ENCODE data around the gene PLB1. TPM values are rescaled to one million over a fixed set of nuclear protein-coding genes. Genes with fewer than 3 reads are reported as not detected.

PLB1 gene
- polyA plus RNA-seq, 3 donors, result 20.2 to 35.8 (median 23.9) TPM

DNA sequence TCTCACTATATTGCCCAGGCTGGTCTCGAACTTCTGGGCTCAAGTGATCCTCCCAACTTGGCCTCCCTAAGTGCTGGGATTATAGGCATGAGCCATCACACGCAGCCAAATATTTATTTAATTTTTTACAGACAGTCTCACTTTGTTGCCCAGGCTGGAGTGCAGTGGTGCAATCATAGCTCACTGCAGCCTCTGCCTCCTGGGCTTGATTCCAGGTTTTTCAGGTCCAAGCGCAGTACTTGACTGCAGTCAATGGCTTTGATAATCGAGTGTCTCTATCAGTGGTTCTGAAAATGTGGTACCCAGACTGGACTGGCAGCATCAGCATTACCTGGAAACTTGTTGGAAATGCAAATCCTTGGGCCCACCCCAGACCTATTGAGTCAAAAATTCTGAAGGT lies 63.1 kb downstream of the PLB1 start:
- Histone ChIP-seq H3K4me2 (replicated peaks; ENCODE audit: extremely low read depth, low read length, poor library complexity, severe bottlenecking) (no peak overlapping the region), H2AFZ (ENCODE audit: insufficient read depth, low read depth, low read length, poor library complexity, severe bottlenecking) (no peak overlapping the region), H3K79me2 (ENCODE audit: insufficient read depth, low read length) (no peaks in the 10 kb centered on the region), H3K27me3 (ENCODE audit: control insufficient read depth in 2 of 2, insufficient read depth in 2 of 2, low read length in 2 of 2) (no peaks in the 10 kb centered on the region), H3K4me3 (replicated peaks in 1 of 3; ENCODE audit: low read depth in 2 of 3, low read length in 3 of 3) (no peak overlapping the region), H3K9ac (ENCODE audit: insufficient read depth, low read length, poor library complexity, severe bottlenecking) (no peak overlapping the region), H3K27ac (ENCODE audit: low read depth in 1 of 2, low read length in 2 of 2) (no peak overlapping the region), H3K4me1 (ENCODE audit: control insufficient read depth in 1 of 2, insufficient read depth in 2 of 2, low read length in 2 of 2) (no peaks in the 10 kb centered on the region), H3K9me3 (replicated peaks in 1 of 2; ENCODE audit: control insufficient read depth in 1 of 2, insufficient read depth in 1 of 2, low read length in 2 of 2) (no peaks in the 10 kb centered on the region), H3K36me3 (replicated peaks in 1 of 2; ENCODE audit: control insufficient read depth in 1 of 2, insufficient read depth in 2 of 2, low read length in 2 of 2) (no peaks in the 10 kb centered on the region), H4K20me1 (ENCODE audit: insufficient read depth, low read length) (no peaks in the 10 kb centered on the region)
- TF ChIP-seq, protein P1, sequence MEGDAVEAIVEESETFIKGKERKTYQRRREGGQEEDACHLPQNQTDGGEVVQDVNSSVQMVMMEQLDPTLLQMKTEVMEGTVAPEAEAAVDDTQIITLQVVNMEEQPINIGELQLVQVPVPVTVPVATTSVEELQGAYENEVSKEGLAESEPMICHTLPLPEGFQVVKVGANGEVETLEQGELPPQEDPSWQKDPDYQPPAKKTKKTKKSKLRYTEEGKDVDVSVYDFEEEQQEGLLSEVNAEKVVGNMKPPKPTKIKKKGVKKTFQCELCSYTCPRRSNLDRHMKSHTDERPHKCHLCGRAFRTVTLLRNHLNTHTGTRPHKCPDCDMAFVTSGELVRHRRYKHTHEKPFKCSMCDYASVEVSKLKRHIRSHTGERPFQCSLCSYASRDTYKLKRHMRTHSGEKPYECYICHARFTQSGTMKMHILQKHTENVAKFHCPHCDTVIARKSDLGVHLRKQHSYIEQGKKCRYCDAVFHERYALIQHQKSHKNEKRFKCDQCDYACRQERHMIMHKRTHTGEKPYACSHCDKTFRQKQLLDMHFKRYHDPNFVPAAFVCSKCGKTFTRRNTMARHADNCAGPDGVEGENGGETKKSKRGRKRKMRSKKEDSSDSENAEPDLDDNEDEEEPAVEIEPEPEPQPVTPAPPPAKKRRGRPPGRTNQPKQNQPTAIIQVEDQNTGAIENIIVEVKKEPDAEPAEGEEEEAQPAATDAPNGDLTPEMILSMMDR (IDR thresholded peaks at IDR 0.05), result no peak
- no peaks in the 10 kb centered on the region for H3K4me1 Mint-ChIP-seq
- H3K27me3 Mint-ChIP-seq (ENCODE audit: low read depth in 3 of 3), result peaks cover 0 to 2% (median 0%) of the 10 kb centered on the region in 3 donors
- no peak for DNase-seq
- H3K27ac Mint-ChIP-seq, result no peak overlapping the region
- 98% methylated on average over 4 of the region's 4 CpGs for WGBS (ENCODE audit: insufficient coverage)
- no peaks in the 10 kb centered on the region for H3K36me3 Mint-ChIP-seq
- no peak overlapping the region for H3K4me3 Mint-ChIP-seq
- no peaks in the 10 kb centered on the region for H3K9me3 Mint-ChIP-seq
- intact Hi-C loops (cut with micrococcal nuclease), result no loop called here

GRCh38 chr2:28563869-28564268 lies 68.0 kb downstream of the PLB1 start:
- DNase-seq, result no peak
- Histone ChIP-seq H4K20me1 (ENCODE audit: insufficient read depth, low read length) (no peaks in the 10 kb centered on the region), H3K9ac (ENCODE audit: insufficient read depth, low read length, poor library complexity, severe bottlenecking) (no peak overlapping the region), H3K27ac (ENCODE audit: low read depth in 1 of 2, low read length in 2 of 2) (no peak overlapping the region), H3K4me2 (replicated peaks; ENCODE audit: extremely low read depth, low read length, poor library complexity, severe bottlenecking) (no peak overlapping the region), H2AFZ (ENCODE audit: insufficient read depth, low read depth, low read length, poor library complexity, severe bottlenecking) (no peak overlapping the region), H3K4me3 (replicated peaks in 1 of 3; ENCODE audit: low read depth in 2 of 3, low read length in 3 of 3) (no peak overlapping the region), H3K4me1 (ENCODE audit: control insufficient read depth in 1 of 2, insufficient read depth in 2 of 2, low read length in 2 of 2) (peaks cover 6 to 13% of the 10 kb centered on the region in 2 donors), H3K79me2 (ENCODE audit: insufficient read depth, low read length) (no peaks in the 10 kb centered on the region), H3K27me3 (ENCODE audit: control insufficient read depth in 2 of 2, insufficient read depth in 2 of 2, low read length in 2 of 2) (no peaks in the 10 kb centered on the region), H3K9me3 (replicated peaks in 1 of 2; ENCODE audit: control insufficient read depth in 1 of 2, insufficient read depth in 1 of 2, low read length in 2 of 2) (no peaks in the 10 kb centered on the region), H3K36me3 (replicated peaks in 1 of 2; ENCODE audit: control insufficient read depth in 1 of 2, insufficient read depth in 2 of 2, low read length in 2 of 2) (no peaks in the 10 kb centered on the region)
- peaks cover 0 to 2% (median 2%) of the 10 kb centered on the region in 3 donors for H3K27me3 Mint-ChIP-seq (ENCODE audit: low read depth in 3 of 3)
- 100% methylated on average over 1 of the region's 1 CpG for WGBS (ENCODE audit: insufficient coverage)
- no peaks in the 10 kb centered on the region for H3K36me3 Mint-ChIP-seq
- TF ChIP-seq, protein P1 (IDR thresholded peaks at IDR 0.05), result no peak
- H3K4me3 Mint-ChIP-seq, result no peak overlapping the region
- no peaks in the 10 kb centered on the region for H3K9me3 Mint-ChIP-seq
- H3K27ac Mint-ChIP-seq, result no peak overlapping the region
- H3K4me1 Mint-ChIP-seq, result peaks cover 6% of the 10 kb centered on the region
- intact Hi-C loops (cut with micrococcal nuclease), result no loop called here
